Measurements from ENCODE around the gene DLEC1. TPM values are rescaled to one million over a fixed set of nuclear protein-coding genes. Genes with fewer than 3 reads are reported as not detected.

DLEC1 gene
- total RNA-seq, 4 donors from 2014 or later = 0.44 to 1.7 (median 1.5) TPM

- H3K36me3 ChIP-seq = peaks cover 21 to 34% of the 10 kb centered on the region in 2 donors
These were observed 23.5 kb upstream of the DLEC1 start for GRCh38 chr3:38015485-38015884.

GRCh38 chr3:38015984-38016383, 23.0 kb upstream of the DLEC1 start:
- no peak overlapping the region for H3K27ac ChIP-seq
- H3K27me3 ChIP-seq = no peaks in the 10 kb centered on the region
- H3K4me1 ChIP-seq = no peaks in the 10 kb centered on the region
- H3K9me3 ChIP-seq = no peaks in the 10 kb centered on the region
- no peak for DNase-seq
- 94 to 100% methylated on average over 3 of the region's 3 CpGs for WGBS, 2 donors
- intact Hi-C loops (cut with DNase I) = no loop called here
- no peak for TF ChIP-seq POLR2A (IDR thresholded peaks at IDR 0.05)
- TF ChIP-seq CTCF (IDR thresholded peaks at IDR 0.05) = no peak
- no peak overlapping the region for H3K4me3 ChIP-seq (replicated peaks in 1 of 3)
- H3K36me3 ChIP-seq = peaks cover 19 to 29% of the 10 kb centered on the region in 2 donors

More at GRCh38 chr3:38015485-38015884, 23.5 kb upstream of the DLEC1 start:
- DNase-seq = no peak
- Histone ChIP-seq H3K9me3 (no peaks in the 10 kb centered on the region), H3K27ac (no peak overlapping the region), H3K4me1 (no peaks in the 10 kb centered on the region), H3K27me3 (no peaks in the 10 kb centered on the region), H3K4me3 (replicated peaks in 1 of 3) (no peak overlapping the region)
- WGBS, 2 donors = 89 to 96% methylated on average over 3 of the region's 3 CpGs
- no peak for TF ChIP-seq CTCF (IDR thresholded peaks at IDR 0.05)
- TF ChIP-seq POLR2A (IDR thresholded peaks at IDR 0.05) = no peak
- intact Hi-C loops (cut with DNase I) = no loop called here

- 98 to 99% methylated on average over 13 of the region's 13 CpGs for WGBS, 2 donors
These were observed 22.6 kb upstream of the DLEC1 start for GRCh38 chr3:38016410-38016809.

GRCh38 chr3:38016847-38017444, 22.1 kb upstream of the DLEC1 start:
- no peak for TF ChIP-seq POLR2A (IDR thresholded peaks at IDR 0.05)
- TF ChIP-seq CTCF (IDR thresholded peaks at IDR 0.05) = no peak
- WGBS, 2 donors = 72 to 98% methylated on average over 3 to 6 of the region's 6 CpGs

More at GRCh38 chr3:38016410-38016809, 22.6 kb upstream of the DLEC1 start:
- H3K36me3 ChIP-seq = peaks cover 17 to 24% of the 10 kb centered on the region in 2 donors
- no peaks in the 10 kb centered on the region for H3K4me1 ChIP-seq
- H3K4me3 ChIP-seq (replicated peaks in 1 of 3) = no peak overlapping the region
- no peaks in the 10 kb centered on the region for H3K27me3 ChIP-seq
- DNase-seq = no peak
- no peak overlapping the region for H3K27ac ChIP-seq
- no peaks in the 10 kb centered on the region for H3K9me3 ChIP-seq
- TF ChIP-seq CTCF (IDR thresholded peaks at IDR 0.05) = no peak
- no peak for TF ChIP-seq POLR2A (IDR thresholded peaks at IDR 0.05)
- intact Hi-C loops (cut with DNase I) = no loop called here

GRCh38 chr3:38017445-38018295, 21.3 kb upstream of the DLEC1 start:
- Histone ChIP-seq H3K4me1 (no peaks in the 10 kb centered on the region), H3K36me3 (peaks cover 17 to 24% of the 10 kb centered on the region in 2 donors), H3K27ac (no peak overlapping the region), H3K9me3 (no peaks in the 10 kb centered on the region), H3K4me3 (replicated peaks in 1 of 3) (no peak overlapping the region), H3K27me3 (no peaks in the 10 kb centered on the region)
- intact Hi-C loops (cut with DNase I) = no loop called here
- 84% methylated on average over 6 to 8 of the region's 9 CpGs for WGBS, 2 donors
- DNase-seq = no peak
- TF ChIP-seq CTCF (IDR thresholded peaks at IDR 0.05) (no peak), POLR2A (IDR thresholded peaks at IDR 0.05) (no peak)

More at GRCh38 chr3:38016847-38017444, 22.1 kb upstream of the DLEC1 start:
- H3K36me3 ChIP-seq = peaks cover 17 to 24% of the 10 kb centered on the region in 2 donors
- intact Hi-C loops (cut with DNase I) = no loop called here
- DNase-seq = no peak
- no peaks in the 10 kb centered on the region for H3K4me1 ChIP-seq
- H3K27ac ChIP-seq = no peak overlapping the region
- no peak overlapping the region for H3K4me3 ChIP-seq (replicated peaks in 1 of 3)
- H3K9me3 ChIP-seq = no peaks in the 10 kb centered on the region
- no peaks in the 10 kb centered on the region for H3K27me3 ChIP-seq
